ENCODE results near the gene CREB3L1.

Gene CREB3L1

DNA sequence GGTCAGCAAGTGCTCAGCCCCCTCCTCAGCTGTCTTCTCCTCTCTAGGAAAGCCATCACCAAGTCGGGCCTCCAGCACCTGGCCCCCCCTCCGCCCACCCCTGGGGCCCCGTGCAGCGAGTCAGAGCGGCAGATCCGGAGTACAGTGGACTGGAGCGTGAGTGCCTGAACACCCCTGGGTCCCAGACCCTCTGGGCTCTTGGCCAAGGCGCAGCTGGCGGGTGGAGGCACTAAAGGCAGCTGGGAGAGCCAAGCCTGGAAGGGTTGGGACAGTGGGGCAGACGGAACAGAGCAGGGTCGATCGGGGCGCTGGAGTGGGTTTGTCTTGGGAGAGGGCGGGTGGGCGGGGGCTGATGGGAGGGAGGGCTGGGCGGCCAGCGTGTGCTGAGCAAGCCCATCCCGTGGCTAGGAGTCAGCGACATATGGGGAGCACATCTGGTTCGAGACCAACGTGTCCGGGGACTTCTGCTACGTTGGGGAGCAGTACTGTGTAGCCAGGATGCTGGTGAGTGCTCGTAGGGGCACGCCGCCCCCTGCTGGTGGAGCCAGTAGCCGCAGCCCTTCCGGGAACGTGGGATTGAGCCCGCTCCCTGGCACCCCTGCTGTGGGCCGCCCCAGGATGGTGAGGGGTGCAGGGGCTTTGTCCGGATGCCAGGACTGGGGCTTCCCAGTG lies 89.9 kb downstream of the CREB3L1 start:
- DNase-seq (ENCODE audit: insufficient read length, low spot score) (no peak), FAIRE-seq (no peak)
- TF ChIP-seq CTCF (IDR thresholded peaks at IDR 0.05; ENCODE audit: insufficient read depth, missing control alignments): peak; percentile 64

GRCh38 chr11:46367916-46368267 lies 90.4 kb downstream of the CREB3L1 start:
- TF ChIP-seq CTCF (IDR thresholded peaks at IDR 0.05; ENCODE audit: insufficient read depth, missing control alignments): no peak
- DNase-seq (ENCODE audit: insufficient read length, low spot score) (no peak), FAIRE-seq (no peak)

DNA sequence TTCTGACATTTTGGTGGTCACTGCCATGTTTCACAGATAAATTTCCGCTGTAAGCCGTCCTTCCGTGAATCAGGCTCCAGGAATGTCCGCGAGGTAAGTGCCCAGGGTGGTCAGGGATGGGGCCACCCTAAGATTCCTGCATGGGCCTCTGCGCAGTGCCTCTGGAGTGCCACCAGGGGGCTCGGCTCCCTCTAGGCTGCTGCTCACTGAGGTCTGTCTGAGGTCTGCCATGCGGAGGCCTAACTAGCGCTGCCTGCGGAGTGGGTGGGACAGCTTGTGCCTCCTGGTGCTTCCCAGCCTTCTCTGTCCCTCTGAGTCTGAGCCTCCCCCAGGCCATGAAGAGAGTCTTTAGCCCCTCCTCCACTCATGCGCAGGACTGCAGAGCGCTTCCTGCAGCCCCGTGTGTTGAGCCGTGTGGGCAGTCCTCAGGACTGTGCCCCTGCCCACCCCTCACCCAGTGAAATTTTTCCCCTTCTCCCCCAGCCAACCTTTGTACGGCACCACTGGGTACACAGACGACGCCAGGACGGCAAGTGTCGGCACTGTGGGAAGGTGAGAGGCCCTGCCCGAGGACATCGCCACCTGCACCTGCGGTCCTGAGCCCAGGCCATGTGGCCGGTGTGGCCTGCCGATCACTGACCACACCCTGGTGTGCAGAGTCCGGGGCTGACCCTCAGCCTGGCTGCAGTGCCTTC lies 92.1 kb downstream of the CREB3L1 start:
- DNase-seq (ENCODE audit: insufficient read length, low spot score) (no peak), FAIRE-seq (no peak)
- peak; percentile 80 for TF ChIP-seq CTCF (IDR thresholded peaks at IDR 0.05; ENCODE audit: insufficient read depth, missing control alignments)

- no peak for TF ChIP-seq CTCF (IDR thresholded peaks at IDR 0.05; ENCODE audit: insufficient read depth, missing control alignments)
Measured at GRCh38 chr11:46370253-46370652, 92.8 kb downstream of the CREB3L1 start.

More at GRCh38 chr11:46370253-46370652, 92.8 kb downstream of the CREB3L1 start:
- FAIRE-seq (no peak), DNase-seq (ENCODE audit: insufficient read length, low spot score) (no peak)
